Endothelial cell (in vitro differentiated cells): ENCODE measurements around the gene PCED1A. TPM values are rescaled to one million over a fixed set of nuclear protein-coding genes. Genes with fewer than 3 reads are reported as not detected.

Source experiments
- DNase-seq: peaks from one replicate; pipeline ENCODE4 v3.0.0; 2021; ENCODE audit warnings: low spot score
- H3K27ac Mint-ChIP-seq: one replicate; pipeline ENCODE4 v1.8.0; 2021; ENCODE audit warnings: mixed read lengths, inconsistent platforms; ENCODE audit not compliant: unreplicated experiment
- H3K27me3 Mint-ChIP-seq: one replicate; pipeline ENCODE4 v1.8.0; 2021; ENCODE audit warnings: mild to moderate bottlenecking, moderate library complexity, mixed read lengths, inconsistent platforms; ENCODE audit not compliant: unreplicated experiment
- H3K36me3 Mint-ChIP-seq: one replicate; pipeline ENCODE4 v1.8.0; 2021; ENCODE audit warnings: mild to moderate bottlenecking, low read depth, mixed read lengths, inconsistent platforms; ENCODE audit not compliant: unreplicated experiment
- H3K4me1 Mint-ChIP-seq: one replicate; pipeline ENCODE4 v1.8.0; 2021; ENCODE audit warnings: mild to moderate bottlenecking, mixed read lengths, inconsistent platforms; ENCODE audit not compliant: unreplicated experiment
- H3K4me3 Mint-ChIP-seq: one replicate; pipeline ENCODE4 v1.8.0; 2021; ENCODE audit warnings: mild to moderate bottlenecking, mixed read lengths, inconsistent platforms; ENCODE audit not compliant: unreplicated experiment
- H3K9me3 Mint-ChIP-seq: one replicate; pipeline ENCODE4 v1.8.0; 2021; ENCODE audit warnings: mixed read lengths, inconsistent platforms; ENCODE audit not compliant: unreplicated experiment
- total RNA-seq: library from RNA; stranded (reverse); fragmentation: NEBNext Ultra II Directional; extraction: Animal tissue kit (Norgen Biotek cat#: 25700); gene quantifications from one replicate; pipeline ENCODE4 v1.2.1, GENCODE V29; 2021; ENCODE audit not compliant: unreplicated experiment
- TF ChIP-seq, protein P1 (sequence below): fragments of 200-600 bp; sonication (generic); IDR thresholded peaks from one replicate; pipeline ENCODE4 v1.5.0; 2021; ENCODE audit warnings: antibody characterized with exemption; ENCODE audit not compliant: unreplicated experiment

PCED1A gene
- total RNA-seq, 1 donor from 2014 or later: 30.9 TPM

DNA sequence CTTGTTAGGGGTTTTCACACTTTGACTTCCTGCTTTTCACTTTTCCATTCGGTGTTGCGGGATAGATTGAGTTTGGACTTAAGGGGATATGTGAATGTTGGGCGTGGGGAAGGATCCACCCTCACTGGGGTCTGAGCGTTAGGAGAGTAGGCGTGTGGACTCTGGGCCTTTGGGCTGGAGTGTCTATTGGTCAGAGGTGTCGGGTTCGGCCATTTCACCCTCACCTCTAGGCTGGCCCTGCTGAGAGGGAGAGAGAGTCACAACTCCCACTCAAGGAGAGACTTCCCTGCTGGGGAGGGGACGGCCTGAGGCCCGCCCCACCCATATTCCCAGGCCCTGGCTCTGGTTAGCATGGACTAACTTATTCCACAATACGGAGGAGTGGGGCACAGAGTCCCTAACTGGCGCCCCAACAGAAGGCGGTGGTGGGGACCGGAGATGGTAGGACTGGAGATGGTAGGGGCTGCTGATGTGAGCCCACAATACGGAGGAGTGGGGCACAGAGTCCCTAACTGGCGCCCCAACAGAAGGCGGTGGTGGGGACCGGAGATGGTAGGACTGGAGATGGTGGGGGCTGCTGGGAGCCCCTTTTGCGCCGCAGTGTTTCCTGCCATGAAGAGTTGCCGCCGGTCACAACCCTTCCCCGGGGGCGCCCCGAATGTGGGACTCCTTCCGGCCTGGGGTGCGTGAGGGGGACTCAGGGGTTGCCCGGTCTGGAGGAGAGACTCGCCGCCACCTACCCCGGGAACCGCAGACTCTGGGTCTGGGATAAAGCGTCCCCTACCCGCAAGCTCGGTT, 31.4 kb upstream of the PCED1A start:
- H3K27me3 Mint-ChIP-seq: peaks cover 4% of the 10 kb centered on the region

DNA sequence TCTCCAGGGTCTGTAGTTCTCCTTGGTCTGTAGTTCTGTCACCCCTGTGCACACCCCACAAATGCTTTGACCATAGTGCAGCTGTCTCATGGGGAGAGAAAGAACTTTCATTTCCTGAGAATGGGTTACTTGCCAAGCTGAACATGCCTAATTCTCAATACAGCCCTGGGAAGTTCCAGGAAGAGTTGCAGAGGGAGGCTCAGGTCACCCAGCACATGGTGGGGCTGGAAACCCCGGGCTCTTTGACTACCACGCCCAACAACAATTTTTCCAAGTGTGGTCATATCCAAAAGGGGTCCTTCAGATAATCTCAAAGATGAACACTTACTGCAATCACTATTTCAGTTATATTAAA, 30.6 kb upstream of the PCED1A start:
- H3K27ac Mint-ChIP-seq: no peak overlapping the region
- no peaks in the 10 kb centered on the region for H3K9me3 Mint-ChIP-seq
- peaks cover 31% of the 10 kb centered on the region for H3K4me1 Mint-ChIP-seq
- no peak overlapping the region for H3K4me3 Mint-ChIP-seq
- TF ChIP-seq, protein P1, sequence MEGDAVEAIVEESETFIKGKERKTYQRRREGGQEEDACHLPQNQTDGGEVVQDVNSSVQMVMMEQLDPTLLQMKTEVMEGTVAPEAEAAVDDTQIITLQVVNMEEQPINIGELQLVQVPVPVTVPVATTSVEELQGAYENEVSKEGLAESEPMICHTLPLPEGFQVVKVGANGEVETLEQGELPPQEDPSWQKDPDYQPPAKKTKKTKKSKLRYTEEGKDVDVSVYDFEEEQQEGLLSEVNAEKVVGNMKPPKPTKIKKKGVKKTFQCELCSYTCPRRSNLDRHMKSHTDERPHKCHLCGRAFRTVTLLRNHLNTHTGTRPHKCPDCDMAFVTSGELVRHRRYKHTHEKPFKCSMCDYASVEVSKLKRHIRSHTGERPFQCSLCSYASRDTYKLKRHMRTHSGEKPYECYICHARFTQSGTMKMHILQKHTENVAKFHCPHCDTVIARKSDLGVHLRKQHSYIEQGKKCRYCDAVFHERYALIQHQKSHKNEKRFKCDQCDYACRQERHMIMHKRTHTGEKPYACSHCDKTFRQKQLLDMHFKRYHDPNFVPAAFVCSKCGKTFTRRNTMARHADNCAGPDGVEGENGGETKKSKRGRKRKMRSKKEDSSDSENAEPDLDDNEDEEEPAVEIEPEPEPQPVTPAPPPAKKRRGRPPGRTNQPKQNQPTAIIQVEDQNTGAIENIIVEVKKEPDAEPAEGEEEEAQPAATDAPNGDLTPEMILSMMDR: no peak
- peaks cover 4% of the 10 kb centered on the region for H3K27me3 Mint-ChIP-seq
- no peak for DNase-seq
- peaks cover 8% of the 10 kb centered on the region for H3K36me3 Mint-ChIP-seq

More for the DNA sequence above, 31.4 kb upstream of the PCED1A start:
- peak overlapping the region; percentile 50 for H3K27ac Mint-ChIP-seq
- peak overlapping the region; percentile 77 for H3K4me3 Mint-ChIP-seq
- DNase-seq: no peak
- TF ChIP-seq, protein P1: no peak
- peaks cover 31% of the 10 kb centered on the region for H3K4me1 Mint-ChIP-seq
- peaks cover 8% of the 10 kb centered on the region for H3K36me3 Mint-ChIP-seq
- no peaks in the 10 kb centered on the region for H3K9me3 Mint-ChIP-seq

DNA sequence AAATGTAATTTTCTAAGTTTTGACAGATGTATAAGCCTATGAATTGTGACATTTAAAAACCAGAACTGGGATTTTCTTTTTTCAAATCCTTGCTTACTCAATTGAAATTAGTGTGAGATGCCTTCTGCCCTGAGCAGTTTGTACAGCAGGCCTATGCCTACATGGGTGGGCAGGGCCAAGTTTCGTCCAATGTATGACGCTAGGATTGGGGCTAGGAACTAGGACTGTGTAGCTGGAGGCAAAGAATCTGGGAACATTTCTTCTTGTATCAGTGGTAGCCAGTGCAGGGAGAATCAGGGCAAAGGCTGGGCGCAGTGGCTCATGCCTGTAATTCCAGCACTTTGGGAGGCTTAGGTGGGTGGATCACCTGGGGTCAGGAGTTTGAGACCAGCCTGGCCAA, 28.9 kb upstream of the PCED1A start:
- Mint-ChIP-seq H3K36me3 (no peaks in the 10 kb centered on the region), H3K9me3 (no peaks in the 10 kb centered on the region), H3K4me1 (peaks cover 20% of the 10 kb centered on the region), H3K27me3 (peaks cover 5% of the 10 kb centered on the region), H3K4me3 (no peak overlapping the region), H3K27ac (no peak overlapping the region)
- TF ChIP-seq, protein P1: no peak
- DNase-seq: no peak

DNA sequence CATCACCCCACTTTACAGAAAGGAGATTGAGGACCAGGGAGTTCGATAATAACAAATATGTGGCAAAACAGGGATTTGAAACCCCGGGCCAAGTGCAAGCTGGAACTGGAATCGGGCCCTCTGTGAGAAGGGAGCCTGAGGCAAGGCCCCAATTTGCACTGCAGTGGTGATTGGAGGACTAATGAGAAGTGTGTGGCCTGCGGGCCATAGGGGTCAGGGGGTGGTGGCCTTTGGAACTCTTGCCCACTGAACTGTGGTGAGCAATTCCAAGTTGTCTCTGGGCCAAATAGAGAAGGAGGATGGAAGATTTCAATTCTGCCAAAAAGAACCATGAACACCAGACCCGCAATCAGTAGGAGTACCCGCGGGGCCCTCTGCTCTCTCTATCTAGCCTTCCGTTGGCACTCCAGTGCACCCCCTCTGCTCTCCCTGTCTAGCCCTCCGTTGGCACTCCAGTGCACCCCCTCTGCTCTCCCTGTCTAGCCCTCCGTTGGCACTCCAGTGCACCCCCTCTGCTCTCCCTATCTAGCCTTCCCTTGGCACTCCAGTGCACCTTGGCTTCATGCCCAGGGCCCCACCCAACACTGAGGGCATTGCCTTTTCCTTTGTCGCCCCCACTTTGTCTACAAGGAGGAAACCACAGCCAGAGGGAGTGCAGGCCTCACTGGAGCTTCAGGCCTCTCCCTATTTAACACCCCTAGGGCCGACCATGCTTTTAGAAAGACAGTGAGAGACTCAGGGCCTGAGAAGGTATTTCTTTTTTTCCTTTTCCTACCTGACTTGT, 26.8 kb upstream of the PCED1A start:
- Mint-ChIP-seq H3K9me3 (no peaks in the 10 kb centered on the region), H3K4me1 (peaks cover 18% of the 10 kb centered on the region), H3K27me3 (peaks cover 5% of the 10 kb centered on the region), H3K27ac (no peak overlapping the region), H3K4me3 (no peak overlapping the region), H3K36me3 (no peaks in the 10 kb centered on the region)
- DNase-seq: no peak
- TF ChIP-seq, protein P1: no peak

DNA sequence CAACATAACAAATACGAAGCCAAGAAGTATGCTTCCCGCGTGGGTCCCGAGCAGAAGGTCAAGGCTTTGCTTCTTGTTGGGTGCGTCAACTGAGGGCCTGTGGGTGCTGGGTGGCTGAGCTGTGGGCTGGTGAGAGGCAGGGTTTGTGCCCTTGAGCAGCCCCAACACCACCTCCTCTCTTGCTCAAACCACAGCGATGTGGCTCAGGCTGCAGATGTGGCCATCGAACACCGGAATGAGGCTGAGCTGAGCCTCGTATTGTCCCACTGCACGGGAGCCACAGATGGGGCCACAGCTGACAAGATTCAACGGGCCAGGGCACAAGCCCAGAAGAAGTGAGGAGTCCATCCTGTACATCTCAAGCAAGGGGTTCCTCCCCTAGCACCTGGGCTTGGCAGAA, 25.8 kb upstream of the PCED1A start:
- peaks cover 2% of the 10 kb centered on the region for H3K36me3 Mint-ChIP-seq
- H3K4me1 Mint-ChIP-seq: peaks cover 13% of the 10 kb centered on the region
- no peak overlapping the region for H3K27ac Mint-ChIP-seq
- TF ChIP-seq, protein P1: no peak
- peaks cover 5% of the 10 kb centered on the region for H3K27me3 Mint-ChIP-seq
- no peak overlapping the region for H3K4me3 Mint-ChIP-seq
- H3K9me3 Mint-ChIP-seq: no peaks in the 10 kb centered on the region
- no peak for DNase-seq
